ENCODE measurements around the gene ITIH1. TPM values are rescaled to one million over a fixed set of nuclear protein-coding genes. Genes with fewer than 3 reads are reported as not detected.
A peak's percentile ranks its signal among the peaks of the same experiment; 100 is the strongest.

The ITIH1 gene
- total RNA-seq, 1 donor, result not detected

DNA sequence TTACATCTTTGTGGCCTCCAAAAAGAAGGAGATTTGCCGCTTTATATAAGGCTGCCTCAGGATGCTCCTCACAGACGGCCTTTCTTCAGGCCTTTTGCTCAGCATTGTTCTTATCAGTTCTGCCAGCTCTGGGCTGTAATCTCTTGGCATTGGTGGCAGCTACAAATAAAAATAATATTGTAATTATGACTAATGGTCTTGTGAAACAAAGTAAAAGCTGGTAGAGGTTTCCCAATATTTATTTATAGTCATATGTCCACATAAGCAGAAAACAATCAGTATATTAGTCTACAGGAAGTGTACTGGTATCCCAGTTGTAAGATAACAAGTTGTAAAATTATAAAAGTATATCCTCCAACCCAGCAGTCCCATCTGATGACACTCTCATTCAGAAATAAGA, 13.9 kb upstream of the ITIH1 start:
- Histone ChIP-seq H2AFZ (ENCODE audit: low read length) (no peak overlapping the region), H3K79me2 (ENCODE audit: insufficient read depth, low read length) (peaks cover 3% of the 10 kb centered on the region), H3K9me3 (ENCODE audit: low read depth, low read length) (no peaks in the 10 kb centered on the region), H3K27me3 (ENCODE audit: insufficient read depth, low read length) (no peaks in the 10 kb centered on the region), H3K4me1 (ENCODE audit: insufficient read depth, low read length) (no peaks in the 10 kb centered on the region), H3K27ac (ENCODE audit: low read depth, low read length) (no peak overlapping the region), H4K20me1 (ENCODE audit: insufficient read depth, low read length) (no peaks in the 10 kb centered on the region), H3K4me3 (ENCODE audit: insufficient read depth, low read length) (no peak overlapping the region), H3K4me2 (ENCODE audit: insufficient read depth, low read length) (no peak overlapping the region), H3K36me3 (ENCODE audit: insufficient read depth, low read length) (peaks cover 28% of the 10 kb centered on the region)
- DNase-seq (ENCODE audit: insufficient read length, low spot score, missing footprints), result no peak
- TF ChIP-seq, protein P1, sequence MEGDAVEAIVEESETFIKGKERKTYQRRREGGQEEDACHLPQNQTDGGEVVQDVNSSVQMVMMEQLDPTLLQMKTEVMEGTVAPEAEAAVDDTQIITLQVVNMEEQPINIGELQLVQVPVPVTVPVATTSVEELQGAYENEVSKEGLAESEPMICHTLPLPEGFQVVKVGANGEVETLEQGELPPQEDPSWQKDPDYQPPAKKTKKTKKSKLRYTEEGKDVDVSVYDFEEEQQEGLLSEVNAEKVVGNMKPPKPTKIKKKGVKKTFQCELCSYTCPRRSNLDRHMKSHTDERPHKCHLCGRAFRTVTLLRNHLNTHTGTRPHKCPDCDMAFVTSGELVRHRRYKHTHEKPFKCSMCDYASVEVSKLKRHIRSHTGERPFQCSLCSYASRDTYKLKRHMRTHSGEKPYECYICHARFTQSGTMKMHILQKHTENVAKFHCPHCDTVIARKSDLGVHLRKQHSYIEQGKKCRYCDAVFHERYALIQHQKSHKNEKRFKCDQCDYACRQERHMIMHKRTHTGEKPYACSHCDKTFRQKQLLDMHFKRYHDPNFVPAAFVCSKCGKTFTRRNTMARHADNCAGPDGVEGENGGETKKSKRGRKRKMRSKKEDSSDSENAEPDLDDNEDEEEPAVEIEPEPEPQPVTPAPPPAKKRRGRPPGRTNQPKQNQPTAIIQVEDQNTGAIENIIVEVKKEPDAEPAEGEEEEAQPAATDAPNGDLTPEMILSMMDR (IDR thresholded peaks at IDR 0.05; ENCODE audit: extremely low read depth, low read depth, low read length), result no peak

DNA sequence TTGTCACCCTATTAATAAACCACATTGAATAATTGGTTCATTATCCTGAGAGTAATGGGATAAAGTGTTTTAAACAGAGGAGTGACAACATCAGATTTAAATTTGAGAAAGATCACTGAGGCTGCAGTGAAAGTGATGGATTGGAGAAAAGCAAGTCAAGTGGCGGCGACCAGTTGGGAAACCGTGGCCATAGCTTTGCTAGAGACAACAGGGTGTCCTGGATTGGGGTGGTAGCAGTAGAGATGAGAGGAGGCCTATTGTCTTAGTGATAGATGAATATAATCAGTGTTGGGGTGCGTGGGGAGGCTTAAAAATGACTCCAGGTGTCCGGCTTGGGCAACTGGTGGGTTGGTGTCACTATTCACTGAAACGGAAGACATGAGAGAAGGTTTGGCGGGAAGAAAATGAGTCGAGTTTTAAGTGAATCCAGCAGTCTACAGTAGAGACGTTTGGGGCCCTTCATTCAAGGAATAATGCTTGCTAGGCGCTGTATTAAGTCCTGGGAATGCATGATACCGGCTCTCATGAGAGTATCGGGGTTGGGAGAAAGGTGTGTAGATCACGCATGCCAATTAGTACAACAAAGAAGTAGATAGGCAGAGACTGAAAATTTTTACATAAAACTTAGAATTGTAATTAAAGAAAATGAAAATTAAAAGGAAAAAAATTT, 7.5 kb upstream of the ITIH1 start:
- H3K9me3 ChIP-seq (ENCODE audit: low read depth, low read length), result no peaks in the 10 kb centered on the region

DNA sequence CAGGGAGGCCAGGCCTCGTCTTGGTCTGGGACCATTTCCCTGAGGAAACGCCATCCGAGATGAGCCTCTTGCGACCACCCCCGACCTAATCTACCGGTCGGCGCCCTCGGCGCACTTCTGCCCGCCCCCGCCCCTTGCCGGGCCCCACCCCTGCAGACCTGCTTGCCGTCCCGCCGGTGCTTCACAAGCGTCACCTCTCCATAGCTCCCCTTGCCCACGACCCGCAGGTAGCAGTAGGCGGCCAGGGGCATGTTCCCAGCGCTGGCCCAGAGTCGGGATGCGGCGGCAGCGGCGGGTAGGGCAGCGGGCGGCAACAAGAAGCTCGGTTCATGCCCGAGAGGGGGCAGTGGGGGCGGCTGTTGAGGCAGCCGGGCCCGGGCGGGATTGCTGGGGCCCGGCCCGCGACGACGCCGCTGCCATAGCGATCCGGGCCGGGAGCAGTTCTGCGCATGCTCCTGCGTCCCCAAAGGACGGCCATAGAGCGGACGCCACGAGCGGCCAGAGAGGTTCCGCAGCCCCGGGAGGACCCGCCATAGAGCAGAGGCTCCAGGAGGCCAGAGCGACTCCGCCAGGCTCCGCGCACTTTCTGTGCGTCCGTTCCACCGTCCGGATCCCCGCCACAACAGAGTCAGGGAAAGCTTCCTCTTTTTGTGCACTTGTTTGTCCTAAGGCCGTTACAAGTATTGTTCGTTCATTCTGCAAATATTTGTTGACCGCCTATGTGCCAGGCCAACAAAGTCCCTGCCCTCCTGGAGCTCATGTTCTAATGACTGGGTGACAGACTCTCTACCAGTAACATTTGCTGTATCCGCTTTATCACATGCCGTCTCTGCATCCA, 6.7 kb upstream of the ITIH1 start, which contains the start of gene NEK4:
Gene NEK4, minus strand, starts transcription at position 445 of the 838 bp plus-strand sequence. Its CDS starts 194 bp downstream, at position 251.
- no peaks in the 10 kb centered on the region for H3K27me3 ChIP-seq (ENCODE audit: insufficient read depth, low read length)
- peak within 1 kb of the TSS; percentile 29 for H3K27ac ChIP-seq (ENCODE audit: low read depth, low read length)
- H3K9me3 ChIP-seq (ENCODE audit: low read depth, low read length), result no peaks in the 10 kb centered on the region
- peak within 1 kb of the TSS; percentile 72 for H3K4me3 ChIP-seq (ENCODE audit: insufficient read depth, low read length)
- H3K4me1 ChIP-seq (ENCODE audit: insufficient read depth, low read length), result peaks cover 9% of the 10 kb centered on the region
- TF ChIP-seq, protein P1 (IDR thresholded peaks at IDR 0.05; ENCODE audit: extremely low read depth, low read depth, low read length), result no peak
- H3K36me3 ChIP-seq (ENCODE audit: insufficient read depth, low read length), result no peaks in the 10 kb centered on the region
- peak within 1 kb of the TSS; percentile 95 for H2AFZ ChIP-seq (ENCODE audit: low read length)
- H4K20me1 ChIP-seq (ENCODE audit: insufficient read depth, low read length), result no peaks in the 10 kb centered on the region
- peak within 1 kb of the TSS; percentile 82 for H3K4me2 ChIP-seq (ENCODE audit: insufficient read depth, low read length)
- peaks cover 18% of the 10 kb centered on the region for H3K79me2 ChIP-seq (ENCODE audit: insufficient read depth, low read length)
- DNase-seq (ENCODE audit: insufficient read length, low spot score, missing footprints), result peak; percentile 97

More for the DNA sequence above, 7.5 kb upstream of the ITIH1 start:
- no peak for DNase-seq (ENCODE audit: insufficient read length, low spot score, missing footprints)
- peak overlapping the region; percentile 82 for H3K4me2 ChIP-seq (ENCODE audit: insufficient read depth, low read length)
- peak overlapping the region; percentile 72 for H3K4me3 ChIP-seq (ENCODE audit: insufficient read depth, low read length)
- TF ChIP-seq, protein P1 (IDR thresholded peaks at IDR 0.05; ENCODE audit: extremely low read depth, low read depth, low read length), result no peak
- H4K20me1 ChIP-seq (ENCODE audit: insufficient read depth, low read length), result no peaks in the 10 kb centered on the region
- peak overlapping the region; percentile 29 for H3K27ac ChIP-seq (ENCODE audit: low read depth, low read length)
- H3K27me3 ChIP-seq (ENCODE audit: insufficient read depth, low read length), result no peaks in the 10 kb centered on the region
- H2AFZ ChIP-seq (ENCODE audit: low read length), result peak overlapping the region; percentile 95
- H3K36me3 ChIP-seq (ENCODE audit: insufficient read depth, low read length), result peaks cover 5% of the 10 kb centered on the region
- peaks cover 18% of the 10 kb centered on the region for H3K79me2 ChIP-seq (ENCODE audit: insufficient read depth, low read length)
- H3K4me1 ChIP-seq (ENCODE audit: insufficient read depth, low read length), result peaks cover 9% of the 10 kb centered on the region

DNA sequence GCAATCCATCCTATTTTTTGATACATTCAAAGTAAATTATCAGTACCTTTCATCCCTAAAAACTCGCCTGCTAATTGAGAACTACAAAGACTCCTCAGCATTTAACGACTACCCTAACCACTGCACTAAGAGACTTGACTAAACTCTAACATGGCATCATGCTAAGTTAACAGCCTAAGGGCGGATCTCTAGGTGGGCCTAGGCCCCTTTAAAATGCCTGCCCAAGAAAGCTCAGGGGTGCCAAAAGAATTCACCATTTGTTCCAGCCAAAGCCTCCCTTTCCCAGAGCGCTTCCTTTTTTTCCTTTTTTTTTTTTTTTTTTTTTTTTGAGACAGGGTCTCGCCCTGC, 6.1 kb upstream of the ITIH1 start:
- DNase-seq (ENCODE audit: insufficient read length, low spot score, missing footprints), result no peak
- TF ChIP-seq, protein P1 (IDR thresholded peaks at IDR 0.05; ENCODE audit: extremely low read depth, low read depth, low read length), result no peak
- H3K9me3 ChIP-seq (ENCODE audit: low read depth, low read length), result no peaks in the 10 kb centered on the region
- H2AFZ ChIP-seq (ENCODE audit: low read length), result peak overlapping the region; percentile 95
- H3K36me3 ChIP-seq (ENCODE audit: insufficient read depth, low read length), result no peaks in the 10 kb centered on the region
- H3K4me3 ChIP-seq (ENCODE audit: insufficient read depth, low read length), result peak overlapping the region; percentile 72
- H3K79me2 ChIP-seq (ENCODE audit: insufficient read depth, low read length), result peaks cover 18% of the 10 kb centered on the region
- peak overlapping the region; percentile 82 for H3K4me2 ChIP-seq (ENCODE audit: insufficient read depth, low read length)
- H4K20me1 ChIP-seq (ENCODE audit: insufficient read depth, low read length), result no peaks in the 10 kb centered on the region
- peaks cover 9% of the 10 kb centered on the region for H3K4me1 ChIP-seq (ENCODE audit: insufficient read depth, low read length)
- no peaks in the 10 kb centered on the region for H3K27me3 ChIP-seq (ENCODE audit: insufficient read depth, low read length)
- H3K27ac ChIP-seq (ENCODE audit: low read depth, low read length), result peak overlapping the region; percentile 29
